HCT116 (cell line): Measurements from ENCODE around the gene SLC13A3. TPM values are rescaled to one million over a fixed set of nuclear protein-coding genes. Genes with fewer than 3 reads are reported as not detected.

ENCODE experiments used
- ATAC-seq: fragments of 200-7000 bp; cut with Tn5 transposase; 2 replicates; pipeline ENCODE4 v1.9.1; 2020; ENCODE audit warnings: mild to moderate bottlenecking, moderate library complexity
- BruUV-seq: library from RNA; stranded (reverse); fragments of 400-500 nt; replicated peaks from 2 replicates; lab custom pipeline; 2021; lab: Mats Ljungman, UMichigan
- CTCF ChIA-PET: fragments of 300-600 bp; sonication (Branson Sonifier 250); formaldehyde crosslinking; loops from one replicate; lab custom pipeline; 2021; ENCODE audit warnings: antibody characterized with exemption; lab: Charles Lee
- POLR2A ChIA-PET: fragments of 300-600, 350-600 bp; sonication (Branson Sonifier 250); formaldehyde crosslinking; loops from one replicate; lab custom pipeline; 2021; ENCODE audit warnings: antibody characterized with exemption; lab: Charles Lee
- RAD21 ChIA-PET, 2 experiments: fragments of 300-600 bp; sonication (Branson Sonifier 250); formaldehyde crosslinking; loops; one replicate each; lab custom pipeline; 2023; ENCODE audit warnings: low total read pairs in 2 of 2; ENCODE audit not compliant: uncharacterized antibody in 2 of 2, unreplicated experiment in 2 of 2, low non-redundant PET in 1 of 2; lab: Charles Lee
- DNase-seq: peaks from one replicate; pipeline ENCODE4 v3.0.0-alpha.2; 2010; ENCODE audit warnings: low read depth, low spot score
- H2AFZ ChIP-seq: fragments of 200-600 bp; shearing (Covaris generic), sonication (generic); 2 replicates; pipeline ENCODE4 v1.6.1; 2017; ENCODE audit warnings: low read depth, mixed run types, mixed read lengths, antibody characterized with exemption, low read length; ENCODE audit not compliant: poor library complexity, severe bottlenecking
- H3K27ac ChIP-seq: 2 replicates; pipeline ENCODE4 v1.5.1; 2012; ENCODE audit warnings: low read depth, low read length
- H3K27me3 ChIP-seq: fragments of 200-600 bp; sonication (generic); 2 replicates; pipeline ENCODE4 v1.6.1; 2016; ENCODE audit warnings: mixed run types, low read length, mixed read lengths; ENCODE audit not compliant: insufficient read depth
- H3K36me3 ChIP-seq, 2 experiments: fragments of 200-500 bp in 1 of 2; fragments of 200-600 bp in 1 of 2; sonication (Bioruptor generic) in 1 of 2; sonication (generic) in 1 of 2; 2 replicates each; pipeline versions ENCODE4 v1.5.1 to v1.6.1; 2014 to 2016; ENCODE audit warnings: low read length in 2 of 2, inconsistent platforms in 1 of 2, mixed read lengths in 1 of 2, mixed run types in 1 of 2; ENCODE audit not compliant: insufficient read depth in 2 of 2, control insufficient read depth in 1 of 2
- H3K4me1 ChIP-seq, 2 experiments: fragments of 200-600 bp in 1 of 2; sonication (generic) in 1 of 2; 2 replicates each; pipeline versions ENCODE4 v1.5.1 to v1.6.1; 2012 to 2017; ENCODE audit warnings: low read length in 2 of 2, inconsistent platforms in 1 of 2, mild to moderate bottlenecking in 1 of 2, mixed read lengths in 1 of 2, mixed run types in 1 of 2, moderate library complexity in 1 of 2; ENCODE audit not compliant: insufficient read depth in 2 of 2, control insufficient read depth in 1 of 2
- H3K4me2 ChIP-seq: fragments of 200-600 bp; sonication (generic); 2 replicates; pipeline ENCODE4 v1.6.1; 2017; ENCODE audit warnings: mixed run types, low read length, mixed read lengths
- H3K4me3 ChIP-seq, 2 experiments: fragments of 200-600 bp in 1 of 2; sonication (generic) in 1 of 2; replicated peaks in 1 of 2; 2 replicates each; pipeline ENCODE4 v1.5.1; 2011 to 2016; ENCODE audit warnings: low read length in 2 of 2, control low read depth in 1 of 2, low read depth in 1 of 2, mild to moderate bottlenecking in 1 of 2, mixed read lengths in 1 of 2, mixed run types in 1 of 2
- H3K79me2 ChIP-seq: fragments of 200-600 bp; sonication (generic); 2 replicates; pipeline ENCODE4 v1.6.1; 2017; ENCODE audit warnings: mild to moderate bottlenecking, mixed run types, low read length, moderate library complexity, mixed read lengths; ENCODE audit not compliant: insufficient read depth
- H3K9ac ChIP-seq: fragments of 200-600 bp; sonication (generic); 2 replicates; pipeline ENCODE4 v1.6.1; 2016; ENCODE audit warnings: low read length, mixed read lengths
- H3K9me2 ChIP-seq: fragments of 200-600 bp; sonication (generic), shearing (Covaris generic); 2 replicates; pipeline ENCODE4 v1.6.1; 2017; ENCODE audit warnings: mixed run types, mild to moderate bottlenecking, moderate library complexity; ENCODE audit not compliant: insufficient read depth
- H3K9me3 ChIP-seq, 2 experiments: fragments of 200-500 bp in 1 of 2; fragments of 200-600 bp in 1 of 2; sonication (Bioruptor generic) in 1 of 2; sonication (generic) in 1 of 2; 2 replicates each; pipeline ENCODE4 v1.6.1; 2014 to 2017; ENCODE audit warnings: low read length in 2 of 2, mixed read lengths in 2 of 2, inconsistent platforms in 1 of 2, low read depth in 1 of 2, mild to moderate bottlenecking in 1 of 2, mixed run types in 1 of 2, moderate library complexity in 1 of 2; ENCODE audit not compliant: control insufficient read depth in 1 of 2, insufficient read depth in 1 of 2
- H4K20me1 ChIP-seq: fragments of 200-600 bp; sonication (generic), shearing (Covaris generic); 2 replicates; pipeline ENCODE4 v1.6.1; 2017; ENCODE audit warnings: mixed run types, mild to moderate bottlenecking, moderate library complexity; ENCODE audit not compliant: insufficient read depth
- CEBPB ChIP-seq: IDR thresholded peaks from 2 replicates; pipeline ENCODE4 v1.6.1; 2012; ENCODE audit warnings: low read depth
- EZH2phosphoT487 ChIP-seq: fragments of 200-600 bp; IDR thresholded peaks from 2 replicates; pipeline ENCODE4 v1.6.1; 2018; ENCODE audit warnings: antibody characterized with exemption, borderline replicate concordance
- FOSL1 ChIP-seq: IDR thresholded peaks from 2 replicates; pipeline ENCODE4 v1.6.1; 2012; ENCODE audit warnings: low read depth
- RAD21 ChIP-seq: IDR thresholded peaks from 2 replicates; pipeline ENCODE4 v1.6.1; 2012; ENCODE audit warnings: low read depth, mild to moderate bottlenecking
- REST ChIP-seq: IDR thresholded peaks from 2 replicates; pipeline ENCODE4 v1.6.1; 2012; ENCODE audit warnings: low read depth
- SP1 ChIP-seq: IDR thresholded peaks from 2 replicates; pipeline ENCODE4 v1.6.1; 2012; ENCODE audit warnings: low read depth
- TCF7L2 ChIP-seq: IDR thresholded peaks from 2 replicates; pipeline ENCODE4 v1.7.0; 2011; ENCODE audit warnings: borderline replicate concordance, inconsistent platforms; ENCODE audit not compliant: insufficient read depth, insufficient read length; ENCODE audit errors: extremely low read depth
- YY1 ChIP-seq: IDR thresholded peaks from 2 replicates; pipeline ENCODE4 v1.6.1; 2011; ENCODE audit warnings: low read length, low read depth, moderate library complexity, mild to moderate bottlenecking; ENCODE audit not compliant: insufficient replicate concordance; ENCODE audit errors: extremely low read depth
- ZBTB33 ChIP-seq: IDR thresholded peaks from 2 replicates; pipeline ENCODE4 v1.6.1; 2011; ENCODE audit warnings: mild to moderate bottlenecking, low read length, moderate library complexity; ENCODE audit not compliant: insufficient replicate concordance; ENCODE audit errors: extremely low read depth
- intact Hi-C: fragments of 100-400 bp; cut with micrococcal nuclease; formaldehyde crosslinking; loops from 2 replicates; pipeline ENCODE4 v1.10.0; 2022
- total RNA-seq: library from RNA; stranded (reverse); gene quantifications from one replicate; pipeline ENCODE4 v1.2.1, GENCODE V29; 2021; ENCODE audit not compliant: unreplicated experiment

Gene SLC13A3
- total RNA-seq, 1 experiment from 2014 or later, result not detected

GRCh38 chr20:46683668-46683938 lies 32.3 kb upstream of the SLC13A3 start:
- ChIA-PET RAD21 (no interaction called here), CTCF (interaction anchor here (1.2 kb wide), 1 partner anchor 29 kb away, joined by 3 read pairs; no protein-coding TSS in a partner anchor), POLR2A (no interaction called here)
- intact Hi-C loops, result loop anchor here (5.0 kb wide), 1 partner anchor 121 kb away; no protein-coding TSS in a partner anchor
- no peak overlapping the region for H3K4me3 ChIP-seq
- no peaks in the 10 kb centered on the region for H3K27me3 ChIP-seq
- no TSS peak for BruUV-seq
- H3K79me2 ChIP-seq, result peaks cover 35% of the 10 kb centered on the region
- ATAC-seq (no peak), DNase-seq (no peak)
- peaks cover 9 to 18% of the 10 kb centered on the region in 2 experiments for H3K36me3 ChIP-seq
- no peak overlapping the region for H3K4me2 ChIP-seq
- no peaks in the 10 kb centered on the region for H3K9me2 ChIP-seq
- no peak overlapping the region for H3K9ac ChIP-seq
- no peak overlapping the region for H3K27ac ChIP-seq
- no peak overlapping the region for H2AFZ ChIP-seq
- no peaks in the 10 kb centered on the region for H3K9me3 ChIP-seq
- H3K4me1 ChIP-seq, result peaks cover 10 to 14% of the 10 kb centered on the region in 2 experiments
- no peaks in the 10 kb centered on the region for H4K20me1 ChIP-seq
- TF ChIP-seq SP1, result no peak
- no peak for TF ChIP-seq FOSL1
- TF ChIP-seq RAD21, result no peak
- no peak for TF ChIP-seq CEBPB
- TF ChIP-seq TCF7L2, result no peak
- TF ChIP-seq YY1, result no peak
- TF ChIP-seq REST, result no peak
- no peak for TF ChIP-seq EZH2phosphoT487
- no peak for TF ChIP-seq ZBTB33
